B cell (primary cell): ENCODE measurements around the gene RABEP1. TPM values are rescaled to one million over a fixed set of nuclear protein-coding genes. Genes with fewer than 3 reads are reported as not detected.

Experiments used
- ATAC-seq: fragments of 200-7000 bp; cut with Tn5 transposase; one replicate; pipeline ENCODE4 v1.10.0; 2021; ENCODE audit warnings: low read depth, mild to moderate bottlenecking, moderate number of reproducible peaks, moderate library complexity
- CTCF ChIA-PET: fragments of 350-600 bp; sonication (Branson Sonifier 250); formaldehyde crosslinking; loops from one replicate; lab custom pipeline; 2021; ENCODE audit warnings: antibody characterized with exemption, inconsistent platforms; lab: Charles Lee
- POLR2A ChIA-PET: fragments of 350-600 bp; sonication (Branson Sonifier 250); formaldehyde crosslinking; loops from one replicate; lab custom pipeline; 2021; ENCODE audit warnings: antibody characterized with exemption; lab: Charles Lee
- DNase-seq: peaks from one replicate; pipeline ENCODE4 v3.0.0; 2013
- H2AFZ ChIP-seq: 2 replicates; pipeline ENCODE4 v1.6.1; 2012; ENCODE audit warnings: mild to moderate bottlenecking, low read depth, low read length; ENCODE audit not compliant: insufficient read depth, poor library complexity, severe bottlenecking
- H3K27ac ChIP-seq, 2 donors: 1 replicate in 1 of 2; 2 replicates in 1 of 2; pipeline ENCODE4 v1.5.1; 2012 to 2013; ENCODE audit warnings: low read length in 2 of 2, mild to moderate bottlenecking in 2 of 2, moderate library complexity in 1 of 2
- H3K27me3 ChIP-seq, 4 experiments: fragments of 200-600 bp in 1 of 4; sonication (generic) in 1 of 4; replicated peaks in 1 of 4; 1 replicate in 2 of 4; 2 replicates in 2 of 4; pipeline versions ENCODE4 v1.6.1 to v1.7.0; 2013 to 2016; ENCODE audit warnings: low read length in 3 of 4, mild to moderate bottlenecking in 2 of 4, mixed read lengths in 1 of 4, moderate library complexity in 1 of 4; ENCODE audit not compliant: insufficient read depth in 4 of 4, control insufficient read depth in 3 of 4; ENCODE audit errors: control extremely low read depth in 1 of 4
- H3K36me3 ChIP-seq, 2 experiments: replicated peaks in 1 of 2; 1 replicate in 1 of 2; 2 replicates in 1 of 2; pipeline versions ENCODE4 v1.6.1 to v1.7.1; 2013; ENCODE audit warnings: low read length in 1 of 2; ENCODE audit not compliant: insufficient read depth in 2 of 2, control insufficient read depth in 1 of 2; ENCODE audit errors: control extremely low read depth in 1 of 2, extremely low read depth in 1 of 2
- H3K4me1 ChIP-seq, 2 donors: fragments of 200-600 bp in 1 of 2; sonication (generic) in 1 of 2; 1 replicate in 1 of 2; 2 replicates in 1 of 2; pipeline versions ENCODE4 v1.5.1 to v1.6.1; 2013 to 2017; ENCODE audit warnings: low read length in 2 of 2; ENCODE audit not compliant: control insufficient read depth in 2 of 2, insufficient read depth in 2 of 2
- H3K4me2 ChIP-seq: replicated peaks from 2 replicates; pipeline ENCODE3; 2012; ENCODE audit warnings: mild to moderate bottlenecking, low read depth, low read length; ENCODE audit not compliant: poor library complexity, severe bottlenecking
- H3K4me3 ChIP-seq, 5 experiments: fragments of 200-600 bp in 1 of 5; sonication (generic) in 1 of 5; 1 replicate in 3 of 5; 2 replicates in 2 of 5; pipeline versions ENCODE4 v1.5.1 to v1.7.0; 2011 to 2016; ENCODE audit warnings: low read length in 4 of 5, mild to moderate bottlenecking in 4 of 5, low read depth in 2 of 5, control low read depth in 1 of 5, moderate library complexity in 1 of 5; ENCODE audit not compliant: insufficient read depth in 1 of 5; ENCODE audit errors: control extremely low read depth in 1 of 5, extremely low read depth in 1 of 5
- H3K79me2 ChIP-seq: fragments of 200-600 bp; sonication (generic); one replicate; pipeline ENCODE4 v1.6.0; 2016; ENCODE audit warnings: low read length; ENCODE audit not compliant: control insufficient read depth, insufficient read depth
- H3K9ac ChIP-seq: fragments of 200-600 bp; sonication (generic); 2 replicates; pipeline ENCODE4 v1.6.1; 2017; ENCODE audit warnings: mild to moderate bottlenecking, low read length, moderate library complexity
- H3K9me3 ChIP-seq, 3 donors: one replicate each; pipeline versions ENCODE4 v1.6.1 to v1.7.1; 2013; ENCODE audit warnings: low read length in 2 of 3; ENCODE audit not compliant: control insufficient read depth in 2 of 3, insufficient read depth in 1 of 3; ENCODE audit errors: control extremely low read depth in 1 of 3
- H4K20me1 ChIP-seq: 2 replicates; pipeline ENCODE4 v1.6.0; 2012; ENCODE audit warnings: mild to moderate bottlenecking, low read length; ENCODE audit not compliant: insufficient read depth, control insufficient read depth, poor library complexity, severe bottlenecking
- H3K27ac Mint-ChIP-seq: one replicate; pipeline ENCODE4 v1.8.0; 2021; ENCODE audit warnings: mixed read lengths
- H3K27me3 Mint-ChIP-seq: one replicate; pipeline ENCODE4 v1.8.0; 2021; ENCODE audit warnings: mixed read lengths
- H3K4me1 Mint-ChIP-seq: one replicate; pipeline ENCODE4 v1.8.0; 2021; ENCODE audit warnings: mixed read lengths
- H3K4me3 Mint-ChIP-seq: one replicate; pipeline ENCODE4 v1.8.0; 2021; ENCODE audit warnings: mixed read lengths
- H3K9me3 Mint-ChIP-seq: one replicate; pipeline ENCODE4 v1.8.0; 2022; ENCODE audit warnings: mixed read lengths; ENCODE audit not compliant: insufficient read depth
- CTCF ChIP-seq: fragments of 200-600 bp; IDR thresholded peaks from one replicate; pipeline ENCODE4 v1.8.0; 2022; ENCODE audit warnings: antibody characterized with exemption, mild to moderate bottlenecking
- EZH2 ChIP-seq: IDR thresholded peaks from 2 replicates; pipeline ENCODE4 v1.6.1; 2012; ENCODE audit warnings: borderline replicate concordance, low read depth, mild to moderate bottlenecking, moderate library complexity, low read length; ENCODE audit not compliant: insufficient read depth, poor library complexity, severe bottlenecking
- WGBS: methylation state at CpG from one replicate; pipeline ENCODE4 v1.1.5; 2013; ENCODE audit warnings: missing lambda C conversion rate; ENCODE audit not compliant: insufficient coverage; 5-methylcytosine and 5-hydroxymethylcytosine counted together
- intact Hi-C: fragments of 100-400 bp; cut with micrococcal nuclease; formaldehyde crosslinking; loops from one replicate; pipeline ENCODE4 v1.10.0; 2022
- polyA plus RNA-seq: library from polyadenylated mRNA; depleted of rRNA; stranded (reverse); fragments of >200 nt; gene quantifications from 2 replicates; pipeline ENCODE4 v1.2.3, GENCODE V29; 2012
- total RNA-seq, 2 donors: library from RNA; stranded (reverse); fragments of 120-200 nt in 1 of 2; gene quantifications; 1 replicate in 1 of 2; 2 replicates in 1 of 2; pipeline versions ENCODE4 v1.2.3 to v1.2.4, GENCODE V29; 2013 to 2022

Gene RABEP1
- total and polyA plus RNA-seq, 2 donors (not counting 1 experiment from before 2014, with no cell fraction given) = 24.2 to 86.1 TPM

GRCh38 chr17:5269241-5269960, 12.7 kb upstream of the RABEP1 start:
- no peaks in the 10 kb centered on the region for H4K20me1 ChIP-seq
- intact Hi-C loops = no loop called here
- no peaks in the 10 kb centered on the region for H3K9me3 ChIP-seq
- no peak for ATAC-seq
- H3K27me3 ChIP-seq = no peaks in the 10 kb centered on the region
- Mint-ChIP-seq H3K27me3 (no peaks in the 10 kb centered on the region), H3K4me1 (peaks cover 3% of the 10 kb centered on the region), H3K27ac (no peak overlapping the region), H3K4me3 (no peak overlapping the region), H3K9me3 (no peaks in the 10 kb centered on the region)
- CTCF ChIA-PET = interaction anchor here (0.9 to 1.0 kb wide), 2 partner anchors 16 to 38 kb away, joined by 3 read pairs; no protein-coding TSS in a partner anchor
- no peak overlapping the region for H3K4me3 ChIP-seq
- POLR2A ChIA-PET = no interaction called here
- H3K9ac ChIP-seq = no peak overlapping the region
- no peaks in the 10 kb centered on the region for H3K4me1 ChIP-seq
- no peak overlapping the region for H2AFZ ChIP-seq
- no CpG with 5 or more reads among the region's 4 CpGs for WGBS
- H3K36me3 ChIP-seq = no peaks in the 10 kb centered on the region
- no peak overlapping the region for H3K4me2 ChIP-seq
- no peak overlapping the region for H3K27ac ChIP-seq
- H3K79me2 ChIP-seq = no peaks in the 10 kb centered on the region
- no peak for DNase-seq
- TF ChIP-seq EZH2 (no peak), CTCF (no peak)

GRCh38 chr17:5272322-5272721, 9.8 kb upstream of the RABEP1 start:
- Histone ChIP-seq H3K27me3 (no peaks in the 10 kb centered on the region), H4K20me1 (no peaks in the 10 kb centered on the region), H3K4me3 (no peak overlapping the region), H3K27ac (no peak overlapping the region), H3K4me2 (no peak overlapping the region), H2AFZ (no peak overlapping the region), H3K4me1 (no peaks in the 10 kb centered on the region), H3K36me3 (no peaks in the 10 kb centered on the region), H3K79me2 (no peaks in the 10 kb centered on the region), H3K9me3 (no peaks in the 10 kb centered on the region), H3K9ac (no peak overlapping the region)
- no peak overlapping the region for H3K27ac Mint-ChIP-seq
- DNase-seq = no peak
- peaks cover 3% of the 10 kb centered on the region for H3K4me1 Mint-ChIP-seq
- TF ChIP-seq CTCF (no peak), EZH2 (no peak)
- ChIA-PET POLR2A (no interaction called here), CTCF (interaction anchor here (1.2 kb wide), 1 partner anchor 18 kb away, joined by 3 read pairs; no protein-coding TSS in a partner anchor)
- intact Hi-C loops = no loop called here
- no peak for ATAC-seq
- 55% methylated on average over 2 of the region's 6 CpGs for WGBS
- no peaks in the 10 kb centered on the region for H3K27me3 Mint-ChIP-seq
- H3K9me3 Mint-ChIP-seq = no peaks in the 10 kb centered on the region
- no peak overlapping the region for H3K4me3 Mint-ChIP-seq
